PC-3 (cell line): Measurements from ENCODE around the gene SKIC8. TPM values are rescaled to one million over a fixed set of nuclear protein-coding genes. Genes with fewer than 3 reads are reported as not detected.

Experiments used
- ATAC-seq: fragments of 200-7000 bp; cut with Tn5 transposase; 2 replicates; pipeline ENCODE4 v1.9.1; 2020; ENCODE audit warnings: mild to moderate bottlenecking, moderate library complexity
- BruUV-seq: library from RNA; stranded (reverse); fragments of 400-500 nt; replicated peaks from 2 replicates; lab custom pipeline; 2021; lab: Mats Ljungman, UMichigan
- CTCF ChIA-PET: fragments of 300-600 bp; sonication (Branson Sonifier 250); formaldehyde crosslinking; loops from one replicate; lab custom pipeline; 2022; ENCODE audit warnings: antibody characterized with exemption; lab: Charles Lee
- POLR2A ChIA-PET: fragments of 300-600 bp; sonication (Branson Sonifier 250); formaldehyde crosslinking; loops from one replicate; lab custom pipeline; 2022; ENCODE audit warnings: antibody characterized with exemption; ENCODE audit not compliant: unreplicated experiment; lab: Charles Lee
- DNase-seq: peaks from one replicate; pipeline ENCODE4 v3.0.0-alpha.2; 2015
- H2AFZ ChIP-seq: fragments of 300-600 bp; sonication (generic); 2 replicates; pipeline ENCODE4 v1.6.0; 2016; ENCODE audit warnings: antibody characterized with exemption, low read length
- H3F3A ChIP-seq: fragments of 300-600 bp; sonication (generic); one replicate; pipeline ENCODE4 v1.6.0; 2017; ENCODE audit warnings: antibody characterized with exemption, low read length, control low read depth, mild to moderate bottlenecking; ENCODE audit not compliant: unreplicated experiment
- H3K27ac ChIP-seq: fragments of 300-600 bp; sonication (generic); 2 replicates; pipeline ENCODE4 v1.5.1; 2016; ENCODE audit warnings: mild to moderate bottlenecking, low read length
- H3K27me3 ChIP-seq: fragments of 300-600 bp; sonication (generic); 2 replicates; pipeline ENCODE4 v1.6.1; 2016; ENCODE audit warnings: low read length, mixed read lengths
- H3K36me3 ChIP-seq: fragments of 300-600 bp; sonication (generic); 2 replicates; pipeline ENCODE4 v1.6.1; 2016; ENCODE audit warnings: low read depth, mixed run types, low read length, mixed read lengths
- H3K4me1 ChIP-seq: fragments of 300-600 bp; sonication (generic); 2 replicates; pipeline ENCODE4 v1.5.1; 2016; ENCODE audit warnings: low read length; ENCODE audit not compliant: insufficient read depth
- H3K4me2 ChIP-seq: fragments of 300-600 bp; sonication (generic); 2 replicates; pipeline ENCODE4 v1.6.0; 2016; ENCODE audit warnings: low read length
- H3K4me3 ChIP-seq: fragments of 300-600 bp; sonication (generic); 2 replicates; pipeline ENCODE4 v1.5.1; 2016; ENCODE audit warnings: mild to moderate bottlenecking, low read length, mixed read lengths
- H3K79me2 ChIP-seq: fragments of 300-600 bp; sonication (generic); 2 replicates; pipeline ENCODE4 v1.6.1; 2017; ENCODE audit warnings: low read length, mixed read lengths
- H3K9ac ChIP-seq: fragments of 300-600 bp; sonication (generic); 2 replicates; pipeline ENCODE4 v1.6.0; 2016; ENCODE audit warnings: mild to moderate bottlenecking, low read length
- H3K9me2 ChIP-seq: fragments of 300-600 bp; sonication (generic); replicated peaks from 2 replicates; pipeline ENCODE4 v1.6.1; 2016; ENCODE audit warnings: mixed run types, low read length, mixed read lengths
- H3K9me3 ChIP-seq: fragments of 300-600 bp; sonication (generic); 2 replicates; pipeline ENCODE4 v1.6.1; 2016; ENCODE audit warnings: low read length, mixed read lengths
- H4K20me1 ChIP-seq: fragments of 300-600 bp; sonication (generic); 2 replicates; pipeline ENCODE4 v1.6.1; 2016; ENCODE audit warnings: low read length, mixed read lengths
- EZH2 ChIP-seq: fragments of 300-600 bp; sonication (generic); IDR thresholded peaks from one replicate; pipeline ENCODE4 v1.6.1; 2017; ENCODE audit warnings: antibody characterized with exemption, mild to moderate bottlenecking, low read length; ENCODE audit not compliant: unreplicated experiment
- EZH2phosphoT487 ChIP-seq: fragments of 300-600 bp; sonication (generic); IDR thresholded peaks from 2 replicates; pipeline ENCODE4 v1.6.1; 2018; ENCODE audit warnings: mild to moderate bottlenecking, antibody characterized with exemption, low read length, borderline replicate concordance
- intact Hi-C: fragments of 100-400 bp; cut with micrococcal nuclease; formaldehyde crosslinking; loops from 2 replicates; pipeline ENCODE4 v1.9.0; 2023
- total RNA-seq: library from RNA; depleted of rRNA; stranded (reverse); fragments of >200 nt; gene quantifications from 2 replicates; pipeline ENCODE4 v1.2.3, GENCODE V29; 2014
- TF ChIP-seq, protein P1 (sequence below): fragments of 300-600 bp; sonication (generic); conservative IDR thresholded peaks from 2 replicates; pipeline ENCODE4 v1.5.1; 2017; ENCODE audit warnings: antibody characterized with exemption, low read depth, mild to moderate bottlenecking, low read length

The SKIC8 gene
- total RNA-seq, 1 experiment from 2014 or later: 56.1 TPM

- CTCF ChIA-PET: no interaction called here
- Histone ChIP-seq H3K4me2 (peak overlapping the region; percentile 20; the same call in 1 of the 2 replicates), H3K9me3 (no peaks in the 10 kb centered on the region), H3F3A (no peaks in the 10 kb centered on the region), H3K27ac (no peak overlapping the region), H3K9ac (no peak overlapping the region), H2AFZ (no peak overlapping the region), H3K4me3 (no peak overlapping the region), H3K4me1 (peaks cover 20% of the 10 kb centered on the region), H3K27me3 (peaks cover 8% of the 10 kb centered on the region), H3K36me3 (no peaks in the 10 kb centered on the region), H3K79me2 (no peaks in the 10 kb centered on the region), H3K9me2 (no peaks in the 10 kb centered on the region), H4K20me1 (no peaks in the 10 kb centered on the region)
- DNase-seq (no peak), ATAC-seq (no peak)
- POLR2A ChIA-PET: interaction anchor here (2.1 kb wide), 1 partner anchor 33 kb away, joined by 10 read pairs; the partner anchor contains the start of gene SKIC8
- intact Hi-C loops: no loop called here
- TF ChIP-seq EZH2 (no peak), EZH2phosphoT487 (no peak)
- TF ChIP-seq, protein P1, sequence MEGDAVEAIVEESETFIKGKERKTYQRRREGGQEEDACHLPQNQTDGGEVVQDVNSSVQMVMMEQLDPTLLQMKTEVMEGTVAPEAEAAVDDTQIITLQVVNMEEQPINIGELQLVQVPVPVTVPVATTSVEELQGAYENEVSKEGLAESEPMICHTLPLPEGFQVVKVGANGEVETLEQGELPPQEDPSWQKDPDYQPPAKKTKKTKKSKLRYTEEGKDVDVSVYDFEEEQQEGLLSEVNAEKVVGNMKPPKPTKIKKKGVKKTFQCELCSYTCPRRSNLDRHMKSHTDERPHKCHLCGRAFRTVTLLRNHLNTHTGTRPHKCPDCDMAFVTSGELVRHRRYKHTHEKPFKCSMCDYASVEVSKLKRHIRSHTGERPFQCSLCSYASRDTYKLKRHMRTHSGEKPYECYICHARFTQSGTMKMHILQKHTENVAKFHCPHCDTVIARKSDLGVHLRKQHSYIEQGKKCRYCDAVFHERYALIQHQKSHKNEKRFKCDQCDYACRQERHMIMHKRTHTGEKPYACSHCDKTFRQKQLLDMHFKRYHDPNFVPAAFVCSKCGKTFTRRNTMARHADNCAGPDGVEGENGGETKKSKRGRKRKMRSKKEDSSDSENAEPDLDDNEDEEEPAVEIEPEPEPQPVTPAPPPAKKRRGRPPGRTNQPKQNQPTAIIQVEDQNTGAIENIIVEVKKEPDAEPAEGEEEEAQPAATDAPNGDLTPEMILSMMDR: no peak
- BruUV-seq: no TSS peak
Measured at GRCh38 chr15:78266806-78267205, 32.6 kb downstream of the SKIC8 start.

DNA sequence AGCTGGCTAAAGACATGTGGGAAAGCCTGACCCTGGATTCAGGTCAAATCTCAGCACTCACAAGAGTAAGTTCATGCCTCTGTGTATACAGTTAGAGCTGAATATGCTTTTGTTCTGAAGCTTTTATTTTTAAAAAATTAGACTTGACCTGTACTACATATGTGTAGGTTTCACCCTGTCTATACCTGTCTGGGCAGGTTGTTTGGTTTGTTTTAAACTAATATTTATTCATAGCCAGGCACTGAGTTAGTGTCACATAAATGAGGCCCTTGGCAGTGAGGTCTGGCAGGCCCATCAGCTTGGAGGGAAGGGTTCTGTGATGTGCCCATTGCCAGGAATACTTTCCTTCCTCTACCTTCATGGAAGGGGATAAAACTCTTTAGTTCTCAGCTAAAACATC is 33.2 kb downstream of the SKIC8 start:
- Histone ChIP-seq H4K20me1 (no peaks in the 10 kb centered on the region), H3K4me3 (no peak overlapping the region), H3K4me1 (peaks cover 20% of the 10 kb centered on the region), H3K4me2 (peak overlapping the region; percentile 89; the same call in 1 of the 2 replicates), H3K9me3 (no peaks in the 10 kb centered on the region), H3K9ac (no peak overlapping the region), H2AFZ (no peak overlapping the region; the same call in 1 of the 2 replicates), H3K27ac (no peak overlapping the region), H3K9me2 (no peaks in the 10 kb centered on the region), H3K79me2 (no peaks in the 10 kb centered on the region), H3F3A (no peaks in the 10 kb centered on the region), H3K27me3 (peaks cover 8% of the 10 kb centered on the region), H3K36me3 (no peaks in the 10 kb centered on the region)
- ATAC-seq (peak; percentile 44), DNase-seq (no peak)
- CTCF ChIA-PET: interaction anchor here (0.8 to 1.3 kb wide), 2 partner anchors 71 to 299 kb away, joined by 3 read pairs; partner anchors contain the start of gene CHRNA5
- intact Hi-C loops: no loop called here
- POLR2A ChIA-PET: interaction anchor here (2.1 kb wide), 1 partner anchor 33 kb away, joined by 10 read pairs; the partner anchor contains the start of gene SKIC8
- TF ChIP-seq, protein P1: no peak
- TF ChIP-seq EZH2: no peak
- no peak for TF ChIP-seq EZH2phosphoT487
- BruUV-seq: no TSS peak

DNA sequence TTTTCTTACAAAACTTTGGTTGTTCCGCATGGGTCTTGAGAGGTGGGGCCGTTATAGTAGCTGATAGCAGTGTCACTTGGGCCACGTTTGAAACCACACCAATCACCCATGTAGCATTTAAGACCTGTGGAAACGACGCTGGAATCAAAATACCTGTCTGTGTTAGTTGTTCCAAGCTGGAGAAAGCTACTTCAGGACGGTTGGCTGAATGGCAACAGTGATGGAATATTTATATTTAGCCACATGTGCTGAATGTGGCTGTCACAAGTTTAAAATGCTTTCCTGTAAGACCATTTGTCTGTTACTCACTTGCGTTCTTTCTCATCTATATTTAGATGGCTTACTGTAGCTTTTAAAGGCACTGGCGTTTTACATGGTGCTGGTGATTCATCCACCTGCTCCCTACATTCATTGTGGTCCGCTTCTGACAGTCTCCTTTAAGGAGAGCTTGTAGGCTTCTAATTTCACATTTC is 33.6 kb downstream of the SKIC8 start:
- ATAC-seq: peak; percentile 89
- peak overlapping the region; percentile 89 for H3K4me2 ChIP-seq
- no peaks in the 10 kb centered on the region for H3F3A ChIP-seq

More for the DNA sequence above, 33.6 kb downstream of the SKIC8 start:
- Histone ChIP-seq H2AFZ (peak overlapping the region; percentile 95), H3K27ac (no peak overlapping the region), H3K9me2 (no peaks in the 10 kb centered on the region), H3K9ac (no peak overlapping the region), H3K27me3 (peaks cover 8% of the 10 kb centered on the region), H3K36me3 (no peaks in the 10 kb centered on the region), H3K4me3 (peak overlapping the region; percentile 68), H3K4me1 (peaks cover 20% of the 10 kb centered on the region), H3K79me2 (no peaks in the 10 kb centered on the region), H3K9me3 (no peaks in the 10 kb centered on the region), H4K20me1 (no peaks in the 10 kb centered on the region)
- DNase-seq: peak; percentile 66
- intact Hi-C loops: no loop called here
- ChIA-PET CTCF (interaction anchor here (0.8 to 1.3 kb wide), 2 partner anchors 70 to 300 kb away, joined by 3 read pairs; partner anchors contain the start of gene CHRNA5), POLR2A (interaction anchor here (2.1 kb wide), 1 partner anchor 34 kb away, joined by 10 read pairs; the partner anchor contains the start of gene SKIC8)
- BruUV-seq: TSS peak; percentile 24
- no peak for TF ChIP-seq EZH2phosphoT487
- TF ChIP-seq, protein P1: no peak
- TF ChIP-seq EZH2: no peak
